Naive thymus-derived CD8-positive, alpha-beta T cell (primary cell): ENCODE results near the gene PNPLA4. TPM values are rescaled to one million over a fixed set of nuclear protein-coding genes. Genes with fewer than 3 reads are reported as not detected.

ENCODE experiments used
- polyA plus RNA-seq, 3 donors: library from polyadenylated mRNA; unstranded; fragments of 300-500 nt; fragmentation: Illumina TruSeq; gene quantifications; one replicate each; pipeline ENCODE4 v1.2.3, GENCODE V29; 2021
- total RNA-seq, 8 experiments: library from RNA in 2 of 8; stranded (reverse) in 2 of 8; gene quantifications; one replicate each; pipeline ENCODE4 v1.2.3 and lab custom pipeline; 2021 to 2026

PNPLA4 gene
- total and polyA plus RNA-seq, 5 experiments from 2014 or later: 6.2 to 23.8 (median 20.8) TPM

Other genes with a start within 250 kb of the PNPLA4 start
- gene VCX, start 84.2 kb downstream of the PNPLA4 start, total RNA-seq: not detected
- gene VCX, start 84.2 kb downstream of the PNPLA4 start, polyA plus RNA-seq: not detected
- gene VCX2, start 243.9 kb upstream of the PNPLA4 start, total RNA-seq: not detected
- not detected for gene VCX2, start 243.9 kb upstream of the PNPLA4 start, polyA plus RNA-seq